Measurements from ENCODE around the gene AGAP1. TPM values are rescaled to one million over a fixed set of nuclear protein-coding genes. Genes with fewer than 3 reads are reported as not detected.

The AGAP1 gene
- total and polyA plus RNA-seq, 2 donors (not counting 3 experiments of a cell fraction or from before 2014, with no cell fraction given), result 10.2 to 20.9 TPM

DNA sequence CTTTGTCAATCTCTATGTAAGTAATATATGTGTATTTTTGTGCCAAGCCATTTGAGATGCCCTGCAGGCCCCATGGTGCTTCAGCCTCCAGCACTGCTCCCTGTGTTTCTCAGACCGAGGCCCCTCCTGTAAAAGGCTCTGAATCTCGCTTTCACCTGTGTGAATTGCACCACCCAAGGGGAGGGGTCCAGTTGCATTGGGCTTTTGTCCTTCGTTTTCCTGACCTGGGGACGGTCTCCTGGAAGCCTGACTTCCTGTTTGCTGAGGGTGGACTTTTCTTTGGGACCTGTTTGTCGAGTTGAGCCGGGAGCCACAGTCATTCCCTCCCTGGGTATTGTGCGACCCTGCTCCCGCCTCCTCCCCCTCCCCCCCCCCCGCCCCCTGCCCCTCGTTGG, 48.9 kb downstream of the AGAP1 start:
- dilution Hi-C loops (cut with MboI; ENCODE audit: extremely low pct_ligation_motif_present, low sequenced_read_pairs) (no loop called here), intact Hi-C loops (cut with micrococcal nuclease) (no loop called here)
- H3K79me2 ChIP-seq (ENCODE audit: control insufficient read depth, insufficient read depth, low read length), result no peaks in the 10 kb centered on the region
- DNase-seq (ENCODE audit: low read depth, low spot score), result no peak
- ChIA-PET CTCF (no interaction called here), POLR2A (no interaction called here)
- no peak overlapping the region for H3K4me3 ChIP-seq (replicated peaks in 1 of 3; ENCODE audit: insufficient read depth in 1 of 3, low read depth in 1 of 3, low read length in 3 of 3)
- H3K4me1 ChIP-seq (ENCODE audit: control insufficient read depth, extremely low read depth, insufficient read depth, low read length), result no peaks in the 10 kb centered on the region
- no peaks in the 10 kb centered on the region for H3K27me3 ChIP-seq (ENCODE audit: control insufficient read depth in 2 of 2, insufficient read depth in 2 of 2, low read length in 2 of 2)
- no peak overlapping the region for H3K4me2 ChIP-seq (ENCODE audit: insufficient read depth, low read length)
- FAIRE-seq, result no peak
- no peak overlapping the region for H3K27ac ChIP-seq (ENCODE audit: insufficient read depth, low read depth, low read length)
- no peak overlapping the region for H3K9ac ChIP-seq (replicated peaks; ENCODE audit: extremely low read depth, insufficient read depth, low read length)
- BruUV-seq (replicated peaks), result no TSS peak
- no peaks in the 10 kb centered on the region for H3K36me3 ChIP-seq (ENCODE audit: control insufficient read depth in 2 of 2, extremely low read depth in 1 of 2, insufficient read depth in 2 of 2, low read length in 2 of 2)
- no peak for TF ChIP-seq POLR2AphosphoS5 (IDR thresholded peaks at IDR 0.05; ENCODE audit: insufficient read depth, low read depth, low read length)
- no peak for TF ChIP-seq MYC (IDR thresholded peaks at IDR 0.05; ENCODE audit: low read depth, low read length)
- TF ChIP-seq, protein P1, sequence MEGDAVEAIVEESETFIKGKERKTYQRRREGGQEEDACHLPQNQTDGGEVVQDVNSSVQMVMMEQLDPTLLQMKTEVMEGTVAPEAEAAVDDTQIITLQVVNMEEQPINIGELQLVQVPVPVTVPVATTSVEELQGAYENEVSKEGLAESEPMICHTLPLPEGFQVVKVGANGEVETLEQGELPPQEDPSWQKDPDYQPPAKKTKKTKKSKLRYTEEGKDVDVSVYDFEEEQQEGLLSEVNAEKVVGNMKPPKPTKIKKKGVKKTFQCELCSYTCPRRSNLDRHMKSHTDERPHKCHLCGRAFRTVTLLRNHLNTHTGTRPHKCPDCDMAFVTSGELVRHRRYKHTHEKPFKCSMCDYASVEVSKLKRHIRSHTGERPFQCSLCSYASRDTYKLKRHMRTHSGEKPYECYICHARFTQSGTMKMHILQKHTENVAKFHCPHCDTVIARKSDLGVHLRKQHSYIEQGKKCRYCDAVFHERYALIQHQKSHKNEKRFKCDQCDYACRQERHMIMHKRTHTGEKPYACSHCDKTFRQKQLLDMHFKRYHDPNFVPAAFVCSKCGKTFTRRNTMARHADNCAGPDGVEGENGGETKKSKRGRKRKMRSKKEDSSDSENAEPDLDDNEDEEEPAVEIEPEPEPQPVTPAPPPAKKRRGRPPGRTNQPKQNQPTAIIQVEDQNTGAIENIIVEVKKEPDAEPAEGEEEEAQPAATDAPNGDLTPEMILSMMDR (IDR thresholded peaks at IDR 0.05; ENCODE audit: extremely low read depth in 1 of 2, insufficient read depth in 1 of 2, low read depth in 1 of 2, low read length in 2 of 2), result no peak
- H3K9me1 ChIP-seq (replicated peaks; ENCODE audit: control insufficient read depth, extremely low read depth, insufficient read depth, low read length), result no peaks in the 10 kb centered on the region
- no peak overlapping the region for H2AFZ ChIP-seq (ENCODE audit: low read depth, low read length)
- H4K20me1 ChIP-seq (replicated peaks; ENCODE audit: control insufficient read depth, extremely low read depth, insufficient read depth, low read length), result no peaks in the 10 kb centered on the region
- no peaks in the 10 kb centered on the region for H3K9me3 ChIP-seq (replicated peaks; ENCODE audit: control insufficient read depth, insufficient read depth, low read length)

- intact Hi-C loops (cut with micrococcal nuclease), result no loop called here
- TF ChIP-seq EZH2 (IDR thresholded peaks at IDR 0.05; ENCODE audit: borderline replicate concordance, low read depth, low read length, severe bottlenecking) (no peak), POLR2AphosphoS5 (IDR thresholded peaks at IDR 0.05; ENCODE audit: insufficient read depth, low read depth, low read length) (no peak), MYC (IDR thresholded peaks at IDR 0.05; ENCODE audit: low read depth, low read length) (no peak), JUN (IDR thresholded peaks at IDR 0.05; ENCODE audit: borderline replicate concordance, insufficient read depth, insufficient read length, low read depth) (no peak), FOS (IDR thresholded peaks at IDR 0.05; ENCODE audit: borderline replicate concordance, insufficient read depth, low read length) (no peak)
- TF ChIP-seq, protein P1 (IDR thresholded peaks at IDR 0.05; ENCODE audit: extremely low read depth in 1 of 2, insufficient read depth in 1 of 2, low read depth in 1 of 2, low read length in 2 of 2), result no peak
- H2AFZ ChIP-seq (ENCODE audit: low read depth, low read length), result no peak overlapping the region
- no peaks in the 10 kb centered on the region for H3K4me1 ChIP-seq (ENCODE audit: control insufficient read depth, extremely low read depth, insufficient read depth, low read length)
- H3K9me3 ChIP-seq (replicated peaks; ENCODE audit: control insufficient read depth, insufficient read depth, low read length), result no peaks in the 10 kb centered on the region
- dilution Hi-C loops (cut with MboI; ENCODE audit: extremely low pct_ligation_motif_present, low sequenced_read_pairs), result no loop called here
- CTCF ChIA-PET, result no interaction called here
- no peak overlapping the region for H3K27ac ChIP-seq (ENCODE audit: insufficient read depth, low read depth, low read length)
- no peaks in the 10 kb centered on the region for H3K9me1 ChIP-seq (replicated peaks; ENCODE audit: control insufficient read depth, extremely low read depth, insufficient read depth, low read length)
- no peaks in the 10 kb centered on the region for H4K20me1 ChIP-seq (replicated peaks; ENCODE audit: control insufficient read depth, extremely low read depth, insufficient read depth, low read length)
- H3K9ac ChIP-seq (replicated peaks; ENCODE audit: extremely low read depth, insufficient read depth, low read length), result no peak overlapping the region
- no peak overlapping the region for H3K4me2 ChIP-seq (ENCODE audit: insufficient read depth, low read length)
- no peaks in the 10 kb centered on the region for H3K79me2 ChIP-seq (ENCODE audit: control insufficient read depth, insufficient read depth, low read length)
- POLR2A ChIA-PET, result no interaction called here
- H3K36me3 ChIP-seq (ENCODE audit: control insufficient read depth in 2 of 2, extremely low read depth in 1 of 2, insufficient read depth in 2 of 2, low read length in 2 of 2), result no peaks in the 10 kb centered on the region
- DNase-seq (ENCODE audit: low read depth, low spot score), result no peak
- FAIRE-seq, result no peak
- BruUV-seq (replicated peaks), result no TSS peak
- no peak overlapping the region for H3K4me3 ChIP-seq (replicated peaks in 1 of 3; ENCODE audit: insufficient read depth in 1 of 3, low read depth in 1 of 3, low read length in 3 of 3)
- no peaks in the 10 kb centered on the region for H3K27me3 ChIP-seq (ENCODE audit: control insufficient read depth in 2 of 2, insufficient read depth in 2 of 2, low read length in 2 of 2)
Measured at GRCh38 chr2:235543128-235543750, 49.4 kb downstream of the AGAP1 start.

All from endothelial cell of umbilical vein (primary cell).